Colon (tissue), 2 donors: ENCODE measurements around the gene TAC4.

ENCODE experiments used
- FAIRE-seq: peaks from 2 replicates; lab custom pipeline; 2012; peaks lifted over from hg19 to GRCh38; lab: Jason Lieb, UNC
- donor health status: control.
- donor health status: control.

Gene TAC4

DNA sequence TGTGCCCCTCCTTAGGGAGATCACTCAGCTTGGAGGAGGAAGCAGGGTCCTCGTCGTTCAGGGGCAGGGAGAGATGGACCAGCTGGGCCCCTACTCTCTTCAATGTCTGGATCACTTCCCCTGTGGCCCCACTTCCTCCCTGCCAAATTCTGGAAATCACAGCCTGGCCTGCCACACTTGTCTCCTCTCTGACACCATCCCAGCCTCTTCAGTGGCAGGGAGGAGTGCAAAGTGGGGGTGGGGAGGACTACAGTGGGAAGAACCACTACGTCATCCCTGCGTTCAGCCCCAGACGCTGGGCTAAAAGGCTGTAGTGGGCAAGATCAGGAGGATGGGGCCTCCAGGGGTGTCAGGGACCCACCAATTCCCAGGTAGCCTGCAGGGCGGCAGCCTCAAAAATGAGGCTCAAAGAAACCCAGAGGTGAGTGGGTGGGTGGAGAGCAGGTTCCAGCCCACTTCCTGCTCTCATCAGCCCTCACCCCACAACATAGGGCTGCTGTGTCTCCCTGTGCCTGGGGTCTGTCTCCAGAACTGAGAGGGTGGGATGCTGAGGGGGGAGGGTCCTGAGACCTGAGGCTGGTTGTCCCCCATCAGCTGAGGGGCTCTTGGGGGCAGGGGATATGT is 25.0 kb upstream of the TAC4 start:
- FAIRE-seq, result no peak

DNA sequence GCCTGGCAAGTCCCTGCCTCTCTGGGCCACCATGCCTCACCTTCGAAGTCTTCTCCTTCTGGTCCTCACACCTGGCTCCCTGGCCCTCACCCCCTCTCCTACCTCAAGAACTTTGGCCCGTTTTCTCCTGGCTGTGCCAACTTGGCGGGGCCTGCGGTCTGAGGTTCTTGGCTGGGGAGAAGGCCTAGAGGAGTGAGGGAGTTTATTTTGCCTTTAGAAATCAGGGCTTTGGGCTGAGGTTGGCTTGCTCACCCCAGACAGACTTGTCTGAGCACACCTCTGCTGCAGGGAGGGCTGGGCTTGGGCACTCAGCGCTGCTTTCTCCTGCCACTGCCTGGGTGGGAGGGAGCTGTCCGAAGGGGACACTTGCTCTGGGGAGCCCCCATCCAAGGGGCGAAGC is 23.3 kb upstream of the TAC4 start:
- FAIRE-seq, result no peak

DNA sequence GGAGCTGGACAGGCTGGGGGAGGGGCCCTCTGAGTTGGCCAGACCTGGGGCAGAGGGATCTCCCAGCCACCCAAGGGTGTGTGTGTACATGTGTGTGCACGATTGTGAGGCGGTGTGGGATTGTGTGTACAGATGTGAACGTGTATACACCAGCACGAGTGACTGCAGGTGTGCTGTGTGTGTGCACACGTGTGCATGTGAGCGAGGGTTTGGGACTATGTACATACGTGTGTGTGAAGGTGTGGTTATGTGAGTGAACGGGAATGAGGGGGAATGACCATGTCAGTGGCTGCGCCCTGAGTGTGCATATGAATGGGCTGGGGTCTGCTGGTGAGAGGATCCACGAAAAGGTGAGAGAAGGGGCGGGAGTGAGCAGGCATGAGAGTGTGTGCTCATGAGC is 22.4 kb upstream of the TAC4 start:
- FAIRE-seq, result no peak

DNA sequence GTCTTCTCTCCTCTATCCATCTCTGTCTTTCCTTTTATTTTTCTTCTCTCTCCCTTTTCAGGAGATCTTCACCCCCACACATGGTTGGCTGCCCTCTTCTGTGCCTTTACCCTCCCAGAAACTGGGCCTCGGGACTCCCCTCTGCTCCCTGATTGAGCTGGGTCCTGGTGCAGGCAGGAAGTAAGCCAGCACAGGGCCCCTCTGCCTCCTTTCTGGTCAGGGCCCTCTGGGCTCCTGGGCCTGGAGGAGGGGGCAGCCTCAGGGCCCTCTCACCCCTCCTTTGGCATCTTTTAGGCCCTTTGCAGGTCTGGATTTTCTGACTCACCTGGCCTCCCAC is 21.1 kb upstream of the TAC4 start:
- FAIRE-seq, result no peak

DNA sequence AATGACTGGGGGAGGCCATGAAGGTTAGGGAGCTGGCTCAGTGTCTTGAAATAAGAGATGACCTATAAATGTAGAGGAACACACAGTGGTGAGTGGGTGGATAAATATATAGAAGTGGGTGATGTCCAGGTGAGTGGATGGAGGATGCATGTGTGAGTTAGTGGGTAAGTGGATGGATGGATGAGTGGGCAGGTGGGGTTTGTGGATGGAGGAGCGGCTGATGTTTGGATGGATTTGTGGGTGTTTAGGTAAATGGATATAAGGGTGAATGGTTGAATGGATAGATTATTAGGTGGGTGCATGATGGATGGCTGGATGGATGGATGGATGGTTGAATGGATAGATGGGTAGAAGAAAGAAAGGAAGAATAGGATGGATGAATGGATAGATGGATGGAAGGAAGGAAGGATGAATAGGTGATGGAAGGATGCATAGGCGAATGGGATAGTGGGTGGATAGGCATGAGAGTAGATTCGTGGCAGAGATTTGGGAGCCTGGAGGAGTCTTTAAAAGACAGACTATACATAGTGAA is 19.1 kb upstream of the TAC4 start:
- FAIRE-seq, result no peak

DNA sequence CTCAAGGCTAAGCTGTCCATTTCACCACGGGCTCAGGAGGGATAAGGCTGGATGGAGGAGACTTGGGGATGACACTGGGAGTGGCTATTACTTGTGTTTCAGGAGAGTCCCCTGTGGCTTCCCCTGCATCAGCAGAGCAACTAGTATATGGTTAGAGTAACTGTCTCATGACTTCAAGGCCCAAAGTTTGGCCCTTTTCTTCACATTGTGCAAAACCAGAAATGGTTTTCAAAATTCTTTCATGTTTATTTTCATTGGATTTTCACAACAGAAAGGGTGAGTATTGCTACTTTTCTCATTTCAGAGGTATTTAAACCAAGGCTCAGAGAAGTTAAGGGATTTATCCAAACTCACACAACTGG is 18.1 kb upstream of the TAC4 start:
- no peak for FAIRE-seq

DNA sequence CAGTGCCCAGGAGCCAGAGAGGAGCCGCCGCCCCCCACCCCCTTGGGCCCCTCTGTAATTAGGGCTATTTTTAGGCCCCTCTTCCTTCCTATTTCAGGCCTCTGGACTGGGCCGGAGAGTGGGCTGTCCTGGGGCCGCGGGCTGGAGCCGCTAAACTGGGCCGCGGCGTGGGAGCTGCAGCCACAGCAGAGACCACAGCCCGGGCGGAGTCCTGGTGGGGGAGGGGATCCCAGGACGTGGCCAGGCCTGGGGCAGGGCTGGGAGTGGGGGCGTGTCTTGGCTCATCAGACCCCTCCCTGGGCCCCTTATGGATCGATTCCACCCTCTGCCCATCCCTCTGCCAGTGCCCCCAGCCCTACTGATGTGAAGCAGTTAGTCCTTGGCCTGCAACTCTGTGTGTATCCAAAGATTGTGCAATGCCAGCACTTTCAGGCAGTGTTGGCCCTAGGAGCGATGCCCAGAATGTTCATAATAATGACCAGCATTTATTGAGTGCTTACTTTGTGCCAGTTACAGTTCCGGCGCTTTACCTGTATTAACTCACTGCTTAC is 15.0 kb upstream of the TAC4 start:
- FAIRE-seq, result no peak

DNA sequence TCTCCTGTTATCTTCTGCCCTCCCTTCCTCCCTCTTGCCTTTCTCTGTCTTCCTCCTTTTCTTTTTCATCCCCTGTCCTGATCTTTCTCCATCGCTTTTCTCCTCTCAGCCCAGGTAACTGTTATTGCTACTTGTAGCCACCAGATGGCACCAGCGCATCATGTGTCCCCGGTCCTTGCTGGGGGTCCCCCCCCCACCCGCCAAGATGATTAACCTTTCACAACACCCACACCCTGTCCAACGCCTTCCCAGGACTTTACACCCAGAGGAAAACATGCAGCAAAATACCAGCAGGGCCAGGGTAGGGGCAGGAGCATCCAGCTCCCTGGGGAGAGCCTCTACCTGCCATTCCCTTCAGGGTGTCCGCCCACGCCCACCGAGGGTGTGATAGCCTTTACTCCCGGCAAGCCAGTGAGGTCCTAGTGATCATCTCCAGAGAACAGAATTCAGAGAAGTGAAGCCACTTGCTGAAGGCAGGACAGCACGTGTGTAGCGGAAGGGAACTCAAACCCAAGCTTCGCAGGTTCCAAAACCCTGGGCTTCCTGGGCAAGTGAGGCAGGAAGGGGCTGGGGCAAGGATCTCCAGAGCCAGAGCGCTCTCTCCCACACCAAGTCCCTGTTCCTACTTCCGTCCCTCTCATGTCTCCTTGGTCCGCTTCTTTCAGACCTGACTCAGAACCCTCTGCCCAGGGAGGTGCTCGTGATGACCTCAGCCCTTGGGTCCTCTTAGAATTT is 13.4 kb upstream of the TAC4 start:
- no peak for FAIRE-seq

DNA sequence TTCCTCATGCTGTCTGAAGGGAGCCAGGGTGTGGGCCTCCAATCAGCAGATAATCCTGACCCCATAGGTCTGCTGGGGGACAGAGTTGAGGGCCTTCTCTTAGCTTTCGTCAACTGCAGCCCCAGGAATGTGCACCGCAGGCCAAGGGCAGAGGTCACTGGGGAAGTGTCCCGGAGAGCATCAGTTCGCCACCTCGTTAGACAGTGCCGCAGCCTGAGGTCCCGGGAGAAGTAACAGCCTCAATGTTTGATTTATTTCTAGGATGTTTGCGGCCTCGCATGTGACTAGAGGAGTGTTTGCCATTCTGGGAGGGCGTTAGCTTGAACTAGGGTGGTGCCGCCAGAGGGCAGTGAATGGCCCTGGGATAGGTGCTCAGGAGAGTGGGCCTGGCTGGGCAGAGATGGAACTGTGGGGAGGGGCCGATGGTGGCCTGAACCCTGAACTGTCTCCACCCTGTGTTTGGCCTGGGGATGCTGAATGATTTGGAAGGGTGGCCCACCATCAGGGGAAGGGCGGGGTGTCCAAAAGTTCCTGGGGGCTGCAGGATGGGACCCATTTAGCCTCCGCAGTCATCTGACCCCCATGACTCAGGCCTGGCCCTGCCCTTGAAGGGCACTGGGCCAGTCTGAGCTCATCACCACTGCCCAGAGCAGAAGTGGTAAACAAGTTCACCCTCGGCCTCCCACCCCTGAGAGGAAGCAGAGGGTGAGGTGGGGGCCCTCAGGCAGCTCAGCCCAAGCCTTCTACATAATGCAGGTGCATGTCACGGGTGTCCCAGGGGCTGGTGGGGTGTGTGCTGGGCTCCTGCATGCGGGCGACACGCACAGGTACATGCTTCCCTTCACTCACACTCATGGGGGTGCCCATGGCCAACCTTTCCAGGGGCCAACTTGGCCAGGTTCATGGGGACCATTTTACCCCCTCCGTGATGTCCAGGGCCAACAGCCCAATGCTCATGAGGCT is 12.4 kb upstream of the TAC4 start:
- FAIRE-seq, result no peak

DNA sequence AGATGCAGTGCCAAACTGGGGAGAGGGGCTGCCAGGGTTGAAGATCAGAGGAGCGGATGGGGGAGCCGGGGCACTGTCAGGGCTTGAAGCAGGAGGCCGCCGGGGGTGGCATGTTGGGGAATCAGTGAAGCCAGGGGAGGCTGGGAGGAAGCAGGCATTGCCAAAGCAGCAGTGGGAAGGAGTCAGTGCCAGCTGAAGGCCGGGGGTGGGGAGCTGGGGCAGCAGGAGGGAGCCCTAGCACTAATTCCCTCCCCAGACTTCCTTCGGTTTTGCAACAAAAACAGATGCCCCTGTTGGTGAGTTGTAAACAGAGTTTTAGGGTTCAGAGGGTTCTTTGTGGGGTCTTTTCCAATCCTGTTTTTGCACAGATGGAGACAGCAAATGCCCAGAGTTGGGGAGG is 10.9 kb upstream of the TAC4 start:
- FAIRE-seq, result no peak

DNA sequence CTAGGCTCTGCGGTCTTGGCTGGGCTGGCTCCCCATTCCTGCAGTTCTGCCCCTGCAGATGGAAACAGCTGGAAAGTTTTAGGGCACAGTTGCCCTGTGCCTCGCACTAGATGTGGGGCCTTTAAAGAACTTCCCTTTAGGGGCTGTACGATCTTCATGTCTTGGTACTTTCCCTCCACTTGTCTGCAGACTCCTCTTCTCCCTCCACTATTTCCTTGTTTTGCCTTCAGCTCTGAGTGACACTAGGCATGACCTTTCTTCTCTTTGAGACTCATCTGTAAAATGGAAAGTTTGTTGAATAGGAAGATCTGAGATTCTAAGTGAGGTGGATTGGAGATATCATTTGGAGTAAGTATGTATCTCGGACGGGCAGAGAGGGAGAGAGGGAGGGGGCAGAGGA is 6.3 kb upstream of the TAC4 start:
- FAIRE-seq, result no peak

DNA sequence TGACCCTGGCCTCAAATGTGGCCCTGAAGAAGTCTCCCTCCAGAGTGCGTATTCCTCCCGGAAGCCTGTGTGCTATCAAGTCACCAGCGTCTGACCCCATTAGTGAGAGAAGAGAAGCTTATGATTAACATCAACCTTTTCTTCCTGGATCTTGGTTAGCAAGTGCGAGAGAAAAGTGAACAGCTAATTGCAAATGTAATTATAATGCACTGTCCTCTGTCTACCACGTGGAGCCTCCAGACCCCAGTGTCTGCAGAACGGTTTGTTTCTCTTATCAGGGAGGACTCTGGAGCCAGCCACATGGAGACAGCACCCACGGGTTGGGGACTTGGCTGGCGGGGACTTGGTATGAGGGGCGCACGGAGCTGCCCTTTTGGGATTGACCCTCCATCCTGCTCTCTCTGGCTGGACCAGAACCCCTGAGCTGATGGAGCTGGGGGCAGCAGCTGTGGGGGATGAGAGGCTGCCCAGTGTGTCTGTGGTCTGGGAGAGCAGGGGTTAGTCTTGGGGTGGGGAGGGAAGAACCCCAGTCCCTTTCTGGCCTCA is 5.7 kb upstream of the TAC4 start:
- FAIRE-seq, result no peak

DNA sequence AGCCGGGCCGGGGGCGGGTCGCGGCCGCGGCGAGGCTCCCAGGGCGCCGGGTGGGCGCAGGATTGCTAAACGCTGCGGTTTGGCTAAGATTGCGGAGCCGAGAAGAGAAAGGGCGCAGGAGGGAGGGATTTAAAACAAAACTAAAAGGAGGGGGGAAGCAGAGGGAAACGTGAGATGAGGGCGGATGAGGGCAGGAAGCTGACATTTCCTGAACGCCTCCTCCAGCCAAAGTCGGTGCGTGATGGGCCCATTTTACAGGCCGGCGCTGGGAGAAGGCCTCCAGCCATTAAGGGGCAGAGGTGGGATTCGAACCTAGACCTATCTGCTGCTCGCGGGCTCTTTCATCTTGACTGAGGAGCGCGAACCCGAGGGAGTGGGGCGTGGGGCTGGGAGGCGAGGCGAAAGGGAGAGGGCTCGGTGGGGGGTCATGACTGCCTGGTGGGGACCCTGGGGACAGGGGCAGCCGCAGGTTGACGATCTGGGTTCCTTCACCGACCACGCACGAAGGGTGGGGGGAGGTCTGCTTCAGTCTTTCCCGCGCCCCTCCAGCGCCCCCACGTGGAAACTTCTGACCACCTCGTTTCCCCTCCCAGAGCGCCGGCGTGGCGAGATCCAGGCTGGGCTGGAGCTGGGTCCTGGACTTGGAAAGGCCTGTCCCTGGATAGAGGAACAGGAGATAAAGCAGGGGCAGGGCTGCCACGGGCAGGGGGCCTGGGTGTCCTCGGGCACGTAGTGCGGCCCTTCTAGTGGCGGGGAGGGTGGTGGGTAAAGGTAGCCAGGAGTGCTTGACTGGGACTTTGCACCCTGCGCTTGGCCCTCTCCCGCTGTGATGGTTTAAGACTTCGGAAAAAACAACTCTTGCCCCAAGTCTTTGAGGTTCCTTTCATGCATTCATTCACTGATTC is 3.8 kb upstream of the TAC4 start:
- FAIRE-seq, result no peak

DNA sequence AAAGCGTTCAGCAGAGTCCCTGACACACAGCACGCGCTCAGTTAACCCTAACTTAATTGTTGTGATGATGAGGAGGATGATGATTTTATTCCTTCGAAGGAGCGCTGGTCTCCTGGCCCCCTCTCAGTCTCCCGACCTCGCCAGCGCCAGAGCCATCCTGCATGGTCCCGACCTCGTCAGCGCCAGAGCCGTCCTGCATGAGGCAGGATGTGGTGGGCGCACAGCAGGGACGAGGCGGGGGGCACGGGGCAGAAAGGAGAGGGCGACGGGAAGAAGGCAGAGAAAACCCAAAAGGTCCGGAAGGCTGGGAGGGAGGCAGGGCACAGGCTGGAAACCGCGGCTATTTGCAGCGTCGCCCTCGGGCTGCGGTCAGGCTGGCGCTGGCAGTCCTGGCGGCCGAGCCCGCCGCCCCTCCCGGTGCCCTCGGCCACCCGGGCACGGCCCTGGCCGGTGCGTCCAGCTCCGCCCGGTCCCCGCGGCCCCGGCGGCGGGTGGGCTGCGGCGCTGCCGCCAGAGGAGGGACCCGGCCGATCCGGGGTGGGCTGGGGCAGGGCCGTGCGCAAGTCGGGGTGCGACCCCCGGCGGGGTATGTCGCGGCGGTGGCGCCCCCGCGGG is 3.0 kb upstream of the TAC4 start:
- FAIRE-seq, result no peak

DNA sequence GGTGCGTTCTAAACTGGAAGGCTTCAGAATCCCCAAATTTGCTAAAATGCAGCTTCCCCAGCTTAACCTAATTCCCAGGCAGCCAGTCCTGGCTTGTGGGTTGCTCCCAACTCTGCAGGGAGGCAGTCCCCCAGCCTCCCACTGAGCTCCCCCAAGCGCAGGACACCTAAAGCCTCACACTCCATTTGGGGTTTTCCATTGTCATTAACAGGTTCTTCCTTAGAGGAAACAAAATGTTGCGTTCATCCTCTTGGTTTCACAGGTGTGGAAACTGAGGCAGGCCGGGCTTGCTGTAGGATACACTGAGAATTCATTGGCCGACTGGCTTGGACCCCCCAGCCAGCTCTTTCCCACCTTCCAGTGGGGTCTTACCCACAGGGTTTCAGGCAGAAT is 2.3 kb upstream of the TAC4 start:
- no peak for FAIRE-seq

DNA sequence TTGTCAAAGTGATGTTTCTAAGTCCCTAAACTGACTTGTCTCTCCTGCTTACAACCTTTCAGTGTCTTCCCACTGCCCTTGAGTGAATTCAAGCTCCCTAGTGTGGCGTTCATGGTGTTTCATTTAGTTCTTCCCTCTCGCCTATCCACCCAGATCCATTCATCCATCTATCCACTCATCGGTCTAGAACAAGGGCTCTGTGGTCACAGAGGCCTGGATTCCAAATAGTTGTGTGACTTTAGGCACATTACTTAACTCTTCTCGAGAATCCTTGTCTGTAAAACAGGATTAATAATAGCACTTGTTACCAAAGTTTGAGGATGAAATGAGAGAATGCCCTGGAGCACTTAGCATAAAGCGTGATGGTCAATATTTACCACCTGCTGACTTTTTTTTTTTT is 870 bp upstream of the TAC4 start:
- FAIRE-seq, result no peak

DNA sequence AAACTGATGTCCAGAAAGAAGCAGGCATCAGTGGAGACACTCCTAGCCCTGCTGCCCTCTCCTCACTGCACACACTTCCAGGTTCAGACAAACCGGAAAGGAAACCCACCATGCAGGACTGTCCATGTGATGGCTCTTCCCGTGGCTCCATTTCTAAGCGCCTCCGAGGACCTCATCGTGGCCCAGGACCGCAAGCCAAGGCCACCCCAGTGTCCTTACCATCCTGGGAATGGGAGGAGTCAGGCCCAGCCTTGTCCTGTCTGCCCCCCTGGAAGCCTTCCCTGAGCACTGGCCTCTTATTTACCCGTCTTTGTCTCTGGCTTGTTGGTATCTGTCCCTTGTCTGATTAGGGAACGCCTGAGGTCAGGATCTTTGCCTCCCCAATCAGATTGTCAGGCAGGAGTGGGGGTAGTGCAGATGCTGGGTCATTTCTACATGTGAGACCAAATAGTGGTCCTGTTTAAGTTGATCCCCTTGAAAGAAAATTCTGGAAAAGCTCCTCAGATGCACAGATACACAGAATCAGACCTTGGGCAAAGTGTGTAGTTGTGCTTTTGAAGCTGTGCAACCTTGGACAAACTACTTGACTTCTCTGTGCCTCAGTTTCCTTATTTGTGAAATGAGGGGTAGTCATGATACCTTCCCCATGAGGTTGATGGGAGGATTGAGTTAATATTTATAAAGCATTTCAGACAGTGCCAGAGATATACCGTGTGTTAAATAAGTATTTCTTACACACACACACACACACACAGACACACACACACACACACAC is 744 bp downstream of the TAC4 start:
- no peak for FAIRE-seq

DNA sequence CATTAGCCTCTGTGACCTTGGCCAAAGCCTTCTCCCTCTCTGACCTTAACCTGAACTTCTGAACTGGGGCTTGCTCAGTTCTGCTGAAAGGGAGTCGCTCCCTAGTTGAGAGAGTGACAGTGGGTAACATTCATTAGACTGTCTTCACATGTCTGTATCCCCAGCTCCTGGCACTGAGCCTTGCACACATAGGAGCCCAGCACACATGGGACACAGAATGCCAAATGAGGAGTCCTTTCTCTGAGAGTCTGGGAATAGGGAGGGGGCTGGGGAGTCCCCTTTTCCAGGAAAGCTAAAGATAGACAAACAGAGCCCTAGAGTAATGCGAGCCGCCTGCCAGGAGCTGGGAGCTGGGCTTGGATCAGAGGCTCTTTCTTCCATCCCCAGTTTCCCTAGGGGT is 2.5 kb downstream of the TAC4 start:
- no peak for FAIRE-seq

DNA sequence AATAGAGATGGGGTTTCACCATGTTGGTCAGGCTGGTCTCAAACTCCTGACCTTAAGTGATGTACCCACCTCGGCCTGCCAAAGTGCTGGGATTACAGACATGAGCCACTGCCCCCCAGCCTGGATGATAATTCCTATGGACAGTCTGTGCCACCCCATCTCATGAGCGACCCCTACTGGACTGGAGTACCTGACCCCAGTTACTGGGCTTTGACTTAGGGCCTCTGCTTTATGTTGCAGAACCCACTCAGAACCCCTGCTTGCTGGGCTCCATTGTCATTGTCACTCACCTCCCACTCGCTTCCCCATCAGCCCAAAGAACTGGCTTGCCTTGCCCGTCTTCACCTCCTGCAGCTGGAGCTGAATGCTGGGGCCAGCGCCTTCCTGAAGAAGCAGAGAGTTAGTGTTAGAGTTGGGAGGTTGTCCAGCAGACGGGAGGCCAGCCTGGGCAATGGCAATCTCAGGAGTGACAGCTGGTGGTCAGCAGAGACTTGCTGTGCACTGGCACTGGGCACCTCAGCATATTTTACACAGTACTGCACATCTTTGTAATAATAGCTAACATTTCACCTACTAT is 4.0 kb downstream of the TAC4 start:
- FAIRE-seq, result no peak

DNA sequence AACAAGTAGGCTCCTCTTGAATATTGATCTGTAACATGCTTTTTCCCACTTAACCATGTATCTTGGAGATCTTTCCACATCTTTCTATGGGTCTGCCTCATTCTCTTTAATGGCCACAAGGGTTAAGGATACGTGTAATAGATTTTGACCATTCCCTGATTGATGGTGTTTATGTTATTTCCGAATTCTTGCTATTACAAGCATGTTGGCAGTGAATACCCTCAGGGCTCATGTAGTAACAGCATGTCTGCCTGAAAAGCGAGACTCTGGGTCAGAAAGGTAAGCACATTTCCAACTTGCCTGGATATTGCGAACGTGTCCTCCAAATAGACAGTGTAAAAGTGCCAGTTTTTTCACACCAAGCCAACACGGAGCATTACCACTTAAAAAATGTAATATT is 5.0 kb downstream of the TAC4 start:
- no peak for FAIRE-seq
